Neural progenitor cell (in vitro differentiated cells): ENCODE measurements around the gene RRP8. TPM values are rescaled to one million over a fixed set of nuclear protein-coding genes. Genes with fewer than 3 reads are reported as not detected.

Experiments
- DNase-seq: peaks from one replicate; pipeline ENCODE4 v3.0.0-alpha.2; 2016; ENCODE audit warnings: low spot score
- H2AFZ ChIP-seq: fragments of 200-600 bp; sonication (generic); replicated peaks from 2 replicates; pipeline ENCODE4 v1.6.1; 2016; ENCODE audit warnings: antibody characterized with exemption
- H3F3A ChIP-seq: fragments of 200-600 bp; sonication (generic); 2 replicates; pipeline ENCODE4 v1.6.1; 2016; ENCODE audit warnings: antibody characterized with exemption, low read depth
- H3K27ac ChIP-seq: fragments of 200-600 bp; sonication (generic); 2 replicates; pipeline ENCODE4 v1.5.1; 2016; ENCODE audit warnings: mild to moderate bottlenecking
- H3K27me3 ChIP-seq: fragments of 200-600 bp; sonication (generic); 2 replicates; pipeline ENCODE4 v1.6.1; 2016; ENCODE audit warnings: mild to moderate bottlenecking, moderate library complexity
- H3K36me3 ChIP-seq: fragments of 200-600 bp; sonication (generic); 2 replicates; pipeline ENCODE4 v1.5.1; 2016
- H3K4me1 ChIP-seq: fragments of 200-600 bp; sonication (generic); 2 replicates; pipeline ENCODE4 v1.6.1; 2016; ENCODE audit warnings: mixed run types
- H3K4me2 ChIP-seq: fragments of 200-600 bp; sonication (generic); 2 replicates; pipeline ENCODE4 v1.6.1; 2016
- H3K4me3 ChIP-seq: fragments of 200-600 bp; sonication (generic); 2 replicates; pipeline ENCODE4 v1.5.1; 2016
- H3K79me2 ChIP-seq: fragments of 200-600 bp; sonication (generic); 2 replicates; pipeline ENCODE4 v1.6.1; 2016; ENCODE audit warnings: low read depth
- H3K9ac ChIP-seq: fragments of 200-600 bp; sonication (generic); 2 replicates; pipeline ENCODE4 v1.6.1; 2016
- H3K9me3 ChIP-seq: fragments of 200-600 bp; sonication (generic); 2 replicates; pipeline ENCODE4 v1.5.1; 2016; ENCODE audit warnings: low read depth
- H4K20me1 ChIP-seq: fragments of 200-600 bp; sonication (generic); 2 replicates; pipeline ENCODE4 v1.6.1; 2016; ENCODE audit warnings: low read depth
- H3K27ac Mint-ChIP-seq: 3 replicates; pipeline ENCODE4 v1.8.0; 2021; ENCODE audit warnings: mixed read lengths
- H3K27me3 Mint-ChIP-seq: 2 replicates; pipeline ENCODE4 v1.8.0; 2022; ENCODE audit warnings: low read depth, mild to moderate bottlenecking, inconsistent platforms, moderate library complexity, mixed read lengths; ENCODE audit not compliant: insufficient read depth
- H3K36me3 Mint-ChIP-seq: 3 replicates; pipeline ENCODE4 v1.8.0; 2021; ENCODE audit warnings: mixed read lengths
- H3K4me1 Mint-ChIP-seq: 3 replicates; pipeline ENCODE4 v1.8.0; 2021; ENCODE audit warnings: mixed read lengths
- H3K4me3 Mint-ChIP-seq: 3 replicates; pipeline ENCODE4 v1.8.0; 2021; ENCODE audit warnings: mild to moderate bottlenecking, moderate library complexity, mixed read lengths
- H3K9me3 Mint-ChIP-seq: 3 replicates; pipeline ENCODE4 v1.8.0; 2020; ENCODE audit warnings: mixed read lengths
- EZH2 ChIP-seq: fragments of 200-600 bp; sonication (generic); IDR thresholded peaks from 2 replicates; pipeline ENCODE4 v1.6.1; 2017; ENCODE audit warnings: antibody characterized with exemption, mild to moderate bottlenecking, moderate library complexity
- EZH2phosphoT487 ChIP-seq: fragments of 200-600 bp; sonication (generic); IDR thresholded peaks from 2 replicates; pipeline ENCODE4 v1.6.1; 2017; ENCODE audit warnings: antibody characterized with exemption
- total RNA-seq: library from RNA; depleted of rRNA; stranded (reverse); fragments of >200 nt; gene quantifications from 2 replicates; pipeline ENCODE4 v1.2.3, GENCODE V29; 2015; ENCODE audit warnings: low replicate concordance
- TF ChIP-seq, protein P1 (sequence below): fragments of 200-600 bp; sonication (generic); IDR thresholded peaks from 2 replicates; pipeline ENCODE4 v1.5.1; 2017; ENCODE audit warnings: antibody characterized with exemption, mild to moderate bottlenecking

RRP8 gene
- total RNA-seq, 1 donor from 2014 or later = 16.0 TPM

DNA sequence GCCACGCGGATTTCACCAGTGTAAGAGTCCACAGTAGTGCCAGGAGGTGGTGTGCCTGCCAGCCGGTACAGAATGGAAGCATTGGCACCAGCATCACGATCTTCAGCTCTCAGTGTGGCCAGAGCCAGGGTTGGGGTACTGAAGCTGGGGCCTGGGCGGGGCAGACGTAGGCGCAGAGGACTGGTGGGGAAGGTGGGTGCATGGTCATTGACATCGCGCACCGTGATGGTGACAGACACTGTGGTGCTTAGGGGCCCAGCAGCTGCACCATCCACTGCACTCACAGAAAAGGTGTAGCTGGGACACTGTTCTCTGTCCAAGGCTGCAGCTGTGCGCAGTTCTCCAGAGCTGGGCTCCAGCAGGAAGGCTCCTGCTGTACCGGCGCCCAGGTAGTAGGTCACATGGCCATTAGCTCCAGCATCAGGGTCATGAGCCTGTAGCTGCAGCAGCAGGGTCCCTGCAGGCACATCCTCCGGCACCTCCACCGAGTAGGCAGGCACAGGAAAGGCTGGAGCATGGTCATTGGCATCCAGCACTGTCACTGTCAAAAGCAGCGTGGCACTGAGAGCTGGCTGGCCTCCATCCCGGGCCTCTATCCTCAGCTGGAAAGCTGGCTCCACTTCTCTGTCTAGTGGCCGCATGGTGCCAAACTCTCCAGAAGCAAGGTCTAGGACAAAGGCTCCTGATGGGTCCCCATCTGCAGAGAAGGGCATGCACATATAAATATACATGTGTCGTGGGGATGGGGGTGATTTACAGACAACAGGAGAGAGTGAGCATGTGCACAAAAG is 23.8 kb upstream of the RRP8 start:
- H3K9ac ChIP-seq = no peak overlapping the region
- H3K27ac ChIP-seq = no peak overlapping the region
- H3K27ac Mint-ChIP-seq = no peak overlapping the region
- no peak for DNase-seq
- peaks cover 3% of the 10 kb centered on the region for H3K4me1 ChIP-seq
- H3K4me3 Mint-ChIP-seq = no peak overlapping the region
- H3F3A ChIP-seq = peaks cover 9% of the 10 kb centered on the region
- no peaks in the 10 kb centered on the region for H3K79me2 ChIP-seq
- TF ChIP-seq, protein P1, sequence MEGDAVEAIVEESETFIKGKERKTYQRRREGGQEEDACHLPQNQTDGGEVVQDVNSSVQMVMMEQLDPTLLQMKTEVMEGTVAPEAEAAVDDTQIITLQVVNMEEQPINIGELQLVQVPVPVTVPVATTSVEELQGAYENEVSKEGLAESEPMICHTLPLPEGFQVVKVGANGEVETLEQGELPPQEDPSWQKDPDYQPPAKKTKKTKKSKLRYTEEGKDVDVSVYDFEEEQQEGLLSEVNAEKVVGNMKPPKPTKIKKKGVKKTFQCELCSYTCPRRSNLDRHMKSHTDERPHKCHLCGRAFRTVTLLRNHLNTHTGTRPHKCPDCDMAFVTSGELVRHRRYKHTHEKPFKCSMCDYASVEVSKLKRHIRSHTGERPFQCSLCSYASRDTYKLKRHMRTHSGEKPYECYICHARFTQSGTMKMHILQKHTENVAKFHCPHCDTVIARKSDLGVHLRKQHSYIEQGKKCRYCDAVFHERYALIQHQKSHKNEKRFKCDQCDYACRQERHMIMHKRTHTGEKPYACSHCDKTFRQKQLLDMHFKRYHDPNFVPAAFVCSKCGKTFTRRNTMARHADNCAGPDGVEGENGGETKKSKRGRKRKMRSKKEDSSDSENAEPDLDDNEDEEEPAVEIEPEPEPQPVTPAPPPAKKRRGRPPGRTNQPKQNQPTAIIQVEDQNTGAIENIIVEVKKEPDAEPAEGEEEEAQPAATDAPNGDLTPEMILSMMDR = no peak
- TF ChIP-seq EZH2 (no peak), EZH2phosphoT487 (no peak)
- no peaks in the 10 kb centered on the region for H3K9me3 ChIP-seq
- H3K4me3 ChIP-seq = no peak overlapping the region
- no peak overlapping the region for H3K4me2 ChIP-seq
- no peak overlapping the region for H2AFZ ChIP-seq
- H3K27me3 ChIP-seq = peaks cover 37% of the 10 kb centered on the region
- H3K27me3 Mint-ChIP-seq = peaks cover 4% of the 10 kb centered on the region
- peaks cover 37% of the 10 kb centered on the region for H3K36me3 Mint-ChIP-seq
- H3K4me1 Mint-ChIP-seq = no peaks in the 10 kb centered on the region
- peaks cover 4% of the 10 kb centered on the region for H4K20me1 ChIP-seq
- H3K36me3 ChIP-seq = no peaks in the 10 kb centered on the region
- H3K9me3 Mint-ChIP-seq = no peaks in the 10 kb centered on the region

DNA sequence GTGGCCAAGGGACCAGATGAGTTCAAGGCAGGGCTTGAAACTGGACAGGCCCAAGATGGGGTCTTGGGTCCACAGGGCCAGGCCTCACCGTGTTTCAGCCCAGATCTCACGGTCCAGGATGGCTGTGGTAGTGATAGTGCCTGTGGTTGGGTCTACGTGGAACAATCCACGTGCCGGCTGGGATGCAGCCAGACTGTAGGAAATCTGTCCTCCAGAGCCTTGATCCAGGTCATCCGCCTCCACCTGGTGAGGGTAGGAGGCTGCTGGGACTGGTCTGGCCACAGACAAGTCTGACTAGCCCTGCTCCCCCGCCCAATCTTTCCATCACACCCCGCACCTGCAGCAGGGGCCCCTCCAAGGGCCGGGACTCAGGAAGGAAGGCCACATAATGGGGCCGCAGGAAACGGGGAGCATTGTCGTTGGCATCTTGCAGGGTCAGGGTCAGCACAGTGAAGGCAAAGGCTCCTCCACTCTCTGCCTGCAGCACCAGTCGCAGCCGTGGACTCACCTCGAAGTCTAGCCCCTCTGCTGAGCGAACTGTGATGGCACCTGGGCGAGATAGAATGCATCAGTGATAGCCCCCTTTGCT is 22.5 kb upstream of the RRP8 start:
- H3K4me1 Mint-ChIP-seq = no peaks in the 10 kb centered on the region
- Histone ChIP-seq H3F3A (peaks cover 7% of the 10 kb centered on the region), H3K4me3 (no peak overlapping the region), H3K27ac (no peak overlapping the region), H3K4me1 (peaks cover 6% of the 10 kb centered on the region), H3K79me2 (no peaks in the 10 kb centered on the region), H3K9me3 (no peaks in the 10 kb centered on the region), H3K4me2 (no peak overlapping the region), H2AFZ (no peak overlapping the region), H3K27me3 (peaks cover 24% of the 10 kb centered on the region), H3K36me3 (no peaks in the 10 kb centered on the region), H3K9ac (no peak overlapping the region), H4K20me1 (peaks cover 1% of the 10 kb centered on the region)
- H3K27ac Mint-ChIP-seq = no peak overlapping the region
- no peaks in the 10 kb centered on the region for H3K27me3 Mint-ChIP-seq
- TF ChIP-seq, protein P1 = no peak
- TF ChIP-seq EZH2phosphoT487 (no peak), EZH2 (no peak)
- DNase-seq = no peak
- H3K4me3 Mint-ChIP-seq = no peak overlapping the region
- no peaks in the 10 kb centered on the region for H3K9me3 Mint-ChIP-seq
- peaks cover 28% of the 10 kb centered on the region for H3K36me3 Mint-ChIP-seq

DNA sequence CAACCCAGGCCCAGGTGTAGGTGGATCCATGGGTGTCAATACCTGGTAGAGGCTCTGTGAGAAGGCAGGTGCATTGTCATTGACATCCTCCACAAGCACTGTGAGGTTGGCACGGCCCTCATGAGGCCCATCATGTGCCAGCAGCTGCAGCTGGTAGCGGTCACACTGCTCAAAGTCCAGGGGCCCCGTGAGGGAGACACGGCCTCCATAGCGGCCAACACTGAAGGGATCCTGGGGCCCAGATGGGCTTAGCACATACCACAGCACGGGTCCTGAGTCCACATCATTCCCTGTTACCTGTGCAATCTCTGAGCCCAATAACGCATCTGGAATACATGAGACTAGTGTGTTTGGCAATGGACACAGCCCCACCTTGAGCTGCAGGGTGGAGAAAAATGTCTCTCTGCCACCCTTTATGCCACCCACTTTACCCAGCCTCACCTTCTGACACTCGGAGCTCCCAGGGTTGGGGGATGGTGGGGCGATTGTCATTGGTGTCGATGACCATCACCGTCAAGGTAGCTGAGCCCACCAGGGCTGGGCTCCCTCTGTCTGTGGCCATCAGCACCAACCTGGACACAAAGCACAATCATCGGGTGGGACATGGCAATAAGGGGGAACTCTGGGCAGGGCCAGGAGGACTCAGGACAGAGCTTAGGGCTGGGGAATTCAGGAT is 21.9 kb upstream of the RRP8 start:
- H3K27me3 Mint-ChIP-seq = no peaks in the 10 kb centered on the region

More for the DNA sequence above, 21.9 kb upstream of the RRP8 start:
- Histone ChIP-seq H3K4me2 (no peak overlapping the region), H3K79me2 (no peaks in the 10 kb centered on the region), H2AFZ (no peak overlapping the region), H3K4me1 (peaks cover 12% of the 10 kb centered on the region), H3K27me3 (peaks cover 18% of the 10 kb centered on the region), H3K4me3 (no peak overlapping the region), H3K9ac (no peak overlapping the region), H3K9me3 (no peaks in the 10 kb centered on the region), H3K27ac (no peak overlapping the region), H3K36me3 (no peaks in the 10 kb centered on the region), H3F3A (peaks cover 10% of the 10 kb centered on the region), H4K20me1 (no peaks in the 10 kb centered on the region)
- Mint-ChIP-seq H3K4me3 (no peak overlapping the region), H3K27ac (no peak overlapping the region), H3K36me3 (peaks cover 24% of the 10 kb centered on the region), H3K4me1 (no peaks in the 10 kb centered on the region), H3K9me3 (no peaks in the 10 kb centered on the region)
- TF ChIP-seq, protein P1 = no peak
- TF ChIP-seq EZH2phosphoT487 = no peak
- no peak for TF ChIP-seq EZH2
- no peak for DNase-seq
